ENCODE results near the gene HELB.

DNA sequence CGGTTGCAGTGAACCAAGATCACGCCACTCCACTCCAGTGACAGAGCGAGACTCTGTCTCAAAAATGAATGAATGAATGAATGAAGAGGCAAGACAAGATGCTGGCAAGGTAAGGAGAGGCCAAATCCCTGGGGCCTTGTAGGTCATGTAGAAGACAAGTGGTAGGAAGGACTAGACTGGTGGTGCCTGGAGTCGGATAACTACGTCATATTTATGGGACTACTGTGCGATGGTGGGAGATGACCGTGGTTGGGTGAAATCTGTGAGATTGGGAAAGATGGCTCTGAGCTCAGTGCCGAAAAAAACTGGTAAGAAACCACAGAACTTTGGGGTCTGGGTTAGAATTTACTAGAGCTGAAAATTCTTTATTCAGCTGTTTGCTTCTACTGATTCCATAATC, 50.6 kb downstream of the HELB start:
- TF ChIP-seq, protein P1, sequence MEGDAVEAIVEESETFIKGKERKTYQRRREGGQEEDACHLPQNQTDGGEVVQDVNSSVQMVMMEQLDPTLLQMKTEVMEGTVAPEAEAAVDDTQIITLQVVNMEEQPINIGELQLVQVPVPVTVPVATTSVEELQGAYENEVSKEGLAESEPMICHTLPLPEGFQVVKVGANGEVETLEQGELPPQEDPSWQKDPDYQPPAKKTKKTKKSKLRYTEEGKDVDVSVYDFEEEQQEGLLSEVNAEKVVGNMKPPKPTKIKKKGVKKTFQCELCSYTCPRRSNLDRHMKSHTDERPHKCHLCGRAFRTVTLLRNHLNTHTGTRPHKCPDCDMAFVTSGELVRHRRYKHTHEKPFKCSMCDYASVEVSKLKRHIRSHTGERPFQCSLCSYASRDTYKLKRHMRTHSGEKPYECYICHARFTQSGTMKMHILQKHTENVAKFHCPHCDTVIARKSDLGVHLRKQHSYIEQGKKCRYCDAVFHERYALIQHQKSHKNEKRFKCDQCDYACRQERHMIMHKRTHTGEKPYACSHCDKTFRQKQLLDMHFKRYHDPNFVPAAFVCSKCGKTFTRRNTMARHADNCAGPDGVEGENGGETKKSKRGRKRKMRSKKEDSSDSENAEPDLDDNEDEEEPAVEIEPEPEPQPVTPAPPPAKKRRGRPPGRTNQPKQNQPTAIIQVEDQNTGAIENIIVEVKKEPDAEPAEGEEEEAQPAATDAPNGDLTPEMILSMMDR (IDR thresholded peaks at IDR 0.05): no peak
- TF ChIP-seq POLR2A (IDR thresholded peaks at IDR 0.05): no peak
